Lung (tissue), 12 donors: Measurements from ENCODE around the gene PTPRC. TPM values are rescaled to one million over a fixed set of nuclear protein-coding genes. Genes with fewer than 3 reads are reported as not detected.

Experiments used
- ATAC-seq: fragments of 200-7000 bp; cut with Tn5 transposase; one replicate; pipeline ENCODE4 v1.9.1; 2020; ENCODE audit warnings: moderate number of reproducible peaks; ENCODE audit not compliant: insufficient read depth, low FRiP score
- DNase-seq, 3 donors: peaks; one replicate each; pipeline ENCODE4 v3.0.0-alpha.2; 2013 to 2017
- H3K27ac ChIP-seq, 2 donors: one replicate each; pipeline ENCODE4 v1.5.1; 2013; ENCODE audit warnings: mild to moderate bottlenecking in 2 of 2, moderate library complexity in 2 of 2, control low read depth in 1 of 2, inconsistent platforms in 1 of 2, low read depth in 1 of 2, low read length in 1 of 2
- H3K27me3 ChIP-seq, 3 donors: one replicate each; pipeline ENCODE4 v1.5.1; 2013; ENCODE audit warnings: low read length in 2 of 3; ENCODE audit not compliant: control insufficient read depth in 3 of 3, insufficient read depth in 3 of 3
- H3K36me3 ChIP-seq, 4 donors: one replicate each; pipeline ENCODE4 v1.5.1; 2013; ENCODE audit warnings: low read length in 4 of 4, mild to moderate bottlenecking in 1 of 4, moderate library complexity in 1 of 4; ENCODE audit not compliant: control insufficient read depth in 4 of 4, insufficient read depth in 4 of 4
- H3K4me1 ChIP-seq, 5 donors: one replicate each; pipeline ENCODE4 v1.5.1; 2013; ENCODE audit warnings: low read length in 5 of 5, mild to moderate bottlenecking in 2 of 5, moderate library complexity in 1 of 5; ENCODE audit not compliant: control insufficient read depth in 5 of 5, insufficient read depth in 5 of 5
- H3K4me3 ChIP-seq: one replicate; pipeline ENCODE4 v1.5.1; 2013; ENCODE audit warnings: mild to moderate bottlenecking, control low read depth, moderate library complexity
- H3K9ac ChIP-seq, 2 donors: one replicate each; pipeline ENCODE4 v1.5.1; 2013; ENCODE audit warnings: low read length in 2 of 2, control low read depth in 1 of 2; ENCODE audit not compliant: insufficient read depth in 1 of 2
- H3K9me3 ChIP-seq, 4 donors: one replicate each; pipeline ENCODE4 v1.5.1; 2013; ENCODE audit warnings: low read length in 3 of 4, mild to moderate bottlenecking in 1 of 4, moderate library complexity in 1 of 4; ENCODE audit not compliant: control insufficient read depth in 4 of 4, insufficient read depth in 3 of 4
- CTCF ChIP-seq: IDR thresholded peaks from 2 replicates; pipeline ENCODE4 v1.5.1; 2012; ENCODE audit warnings: mild to moderate bottlenecking; ENCODE audit errors: control extremely low read depth, extremely low read depth
- WGBS, 2 donors: extraction: QIAGEN DNeasy Blood & Tissue Kit; methylation state at CpG; one replicate each; pipeline ENCODE4 v1.1.7; 2013; 5-methylcytosine and 5-hydroxymethylcytosine counted together
- polyA plus RNA-seq, 2 donors: library from polyadenylated mRNA; stranded (reverse); fragments of 200-250 nt; gene quantifications; one replicate each; pipeline ENCODE4 v1.2.1, GENCODE V29; 2013
- total RNA-seq, 2 donors: library from RNA; depleted of rRNA in 1 of 2; stranded (reverse); fragments of >200 nt in 1 of 2; gene quantifications; one replicate each; pipeline ENCODE4 v1.2.1, GENCODE V29; 2014 to 2021
- donor health status: control.
- donor health status: control.
- donor health status: Bipolar disorder and iron deficiency.
- donor health status: healthy.
- donor health status: DM: yes; HTN: yes; CAD: no.

The PTPRC gene
- total and polyA plus RNA-seq, 4 donors = 8.2 to 142 (median 86.1) TPM

GRCh38 chr1:198605406-198605805 lies 33.4 kb upstream of the PTPRC start:
- Histone ChIP-seq H3K9me3 (no peaks in the 10 kb centered on the region), H3K27me3 (no peaks in the 10 kb centered on the region), H3K9ac (no peak overlapping the region), H3K4me3 (no peak overlapping the region), H3K4me1 (no peaks in the 10 kb centered on the region), H3K36me3 (no peaks in the 10 kb centered on the region), H3K27ac (no peak overlapping the region)
- ATAC-seq (no peak), DNase-seq (no peak)
- 51 to 79% methylated on average over 4 of the region's 4 CpGs for WGBS, 2 donors
- TF ChIP-seq CTCF = no peak

GRCh38 chr1:198606020-198606438 lies 32.8 kb upstream of the PTPRC start:
- no peaks in the 10 kb centered on the region for H3K27me3 ChIP-seq
- no peaks in the 10 kb centered on the region for H3K36me3 ChIP-seq
- DNase-seq (no peak), ATAC-seq (no peak)
- no peak for TF ChIP-seq CTCF
- H3K9ac ChIP-seq = no peak overlapping the region
- WGBS, 2 donors = 75 to 93% methylated on average over 3 of the region's 3 CpGs
- no peak overlapping the region for H3K27ac ChIP-seq
- no peak overlapping the region for H3K4me3 ChIP-seq
- no peaks in the 10 kb centered on the region for H3K4me1 ChIP-seq
- no peaks in the 10 kb centered on the region for H3K9me3 ChIP-seq

GRCh38 chr1:198607714-198608113 lies 31.1 kb upstream of the PTPRC start:
- H3K27ac ChIP-seq = no peak overlapping the region
- DNase-seq = no peak
- no peak for TF ChIP-seq CTCF
- no peaks in the 10 kb centered on the region for H3K4me1 ChIP-seq
- no peak for ATAC-seq
- no peaks in the 10 kb centered on the region for H3K36me3 ChIP-seq
- H3K9me3 ChIP-seq = no peaks in the 10 kb centered on the region
- H3K27me3 ChIP-seq = no peaks in the 10 kb centered on the region
- no peak overlapping the region for H3K4me3 ChIP-seq
- no peak overlapping the region for H3K9ac ChIP-seq
- 81 to 85% methylated on average over 2 of the region's 2 CpGs for WGBS, 2 donors

DNA sequence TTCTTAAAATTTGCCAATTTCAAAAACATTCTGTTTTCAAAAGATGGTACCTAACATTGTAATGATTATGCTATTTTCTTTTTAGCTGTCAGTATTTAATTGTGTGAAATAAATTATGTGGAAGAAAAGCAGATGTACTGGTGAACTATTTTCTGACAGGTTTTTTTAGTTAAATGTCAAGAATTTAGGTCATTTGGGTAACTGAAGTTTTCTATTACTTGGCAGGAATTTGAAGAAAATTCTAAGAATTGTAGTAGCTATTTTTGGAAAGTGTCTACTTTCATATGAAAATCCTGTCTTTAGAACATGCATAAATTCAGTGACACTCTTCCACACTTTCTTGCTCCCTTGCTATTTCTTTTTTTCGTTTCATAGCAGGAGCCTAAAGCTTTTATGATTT lies 28.5 kb upstream of the PTPRC start:
- Histone ChIP-seq H3K4me3 (no peak overlapping the region), H3K9me3 (no peaks in the 10 kb centered on the region), H3K27ac (no peak overlapping the region), H3K9ac (no peak overlapping the region), H3K4me1 (no peaks in the 10 kb centered on the region), H3K36me3 (no peaks in the 10 kb centered on the region), H3K27me3 (no peaks in the 10 kb centered on the region)
- TF ChIP-seq CTCF = no peak
- ATAC-seq = no peak
- DNase-seq = no peak
- WGBS, 2 donors = 69 to 76% methylated on average over 1 of the region's 1 CpG
